Measurements from ENCODE around the gene SYT7. TPM values are rescaled to one million over a fixed set of nuclear protein-coding genes. Genes with fewer than 3 reads are reported as not detected.

SYT7 gene
- total and polyA plus RNA-seq, 10 donors: 0.14 to 5.3 (median 2.3) TPM

GRCh38 chr11:61477126-61477525 is 103.8 kb downstream of the SYT7 start:
- no peak for DNase-seq
- Histone ChIP-seq H3K9me3 (no peaks in the 10 kb centered on the region), H3K27me3 (replicated peaks in 1 of 7) (peaks cover 0 to 18% (median 3%) of the 10 kb centered on the region in 7 donors), H3K4me3 (no peak overlapping the region), H3K36me3 (peaks cover 0 to 17% (median 2%) of the 10 kb centered on the region in 6 donors), H3K4me1 (peaks cover 0 to 28% (median 14%) of the 10 kb centered on the region in 6 donors), H3K27ac (no peak overlapping the region)
- intact Hi-C loops (cut with DNase I; ENCODE audit: low total_unique reads): loop anchor here (5.0 to 10.0 kb wide), 2 partner anchors 40 to 158 kb away; no protein-coding TSS in a partner anchor
- TF ChIP-seq POLR2AphosphoS5 (IDR thresholded peaks at IDR 0.05) (no peak), POLR2A (IDR thresholded peaks at IDR 0.05) (no peak)
- TF ChIP-seq, protein P1, sequence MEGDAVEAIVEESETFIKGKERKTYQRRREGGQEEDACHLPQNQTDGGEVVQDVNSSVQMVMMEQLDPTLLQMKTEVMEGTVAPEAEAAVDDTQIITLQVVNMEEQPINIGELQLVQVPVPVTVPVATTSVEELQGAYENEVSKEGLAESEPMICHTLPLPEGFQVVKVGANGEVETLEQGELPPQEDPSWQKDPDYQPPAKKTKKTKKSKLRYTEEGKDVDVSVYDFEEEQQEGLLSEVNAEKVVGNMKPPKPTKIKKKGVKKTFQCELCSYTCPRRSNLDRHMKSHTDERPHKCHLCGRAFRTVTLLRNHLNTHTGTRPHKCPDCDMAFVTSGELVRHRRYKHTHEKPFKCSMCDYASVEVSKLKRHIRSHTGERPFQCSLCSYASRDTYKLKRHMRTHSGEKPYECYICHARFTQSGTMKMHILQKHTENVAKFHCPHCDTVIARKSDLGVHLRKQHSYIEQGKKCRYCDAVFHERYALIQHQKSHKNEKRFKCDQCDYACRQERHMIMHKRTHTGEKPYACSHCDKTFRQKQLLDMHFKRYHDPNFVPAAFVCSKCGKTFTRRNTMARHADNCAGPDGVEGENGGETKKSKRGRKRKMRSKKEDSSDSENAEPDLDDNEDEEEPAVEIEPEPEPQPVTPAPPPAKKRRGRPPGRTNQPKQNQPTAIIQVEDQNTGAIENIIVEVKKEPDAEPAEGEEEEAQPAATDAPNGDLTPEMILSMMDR (IDR thresholded peaks at IDR 0.05 in 8 of 11, conservative IDR thresholded peaks at IDR 0.05 in 3 of 11): no peak
- 59 to 77% (median 71%) methylated on average over 8 of the region's 8 CpGs for WGBS, 5 donors

GRCh38 chr11:61476371-61476770 is 104.5 kb downstream of the SYT7 start:
- TF ChIP-seq POLR2A (IDR thresholded peaks at IDR 0.05) (no peak), POLR2AphosphoS5 (IDR thresholded peaks at IDR 0.05) (no peak)
- DNase-seq: no peak
- Histone ChIP-seq H3K27ac (no peak overlapping the region), H3K36me3 (peaks cover 0 to 20% (median 2%) of the 10 kb centered on the region in 6 donors), H3K27me3 (replicated peaks in 1 of 7) (peaks cover 0 to 12% (median 0%) of the 10 kb centered on the region in 7 donors), H3K4me3 (no peak overlapping the region), H3K9me3 (no peaks in the 10 kb centered on the region), H3K4me1 (peaks cover 0 to 22% (median 12%) of the 10 kb centered on the region in 6 donors)
- intact Hi-C loops (cut with DNase I; ENCODE audit: low total_unique reads): loop anchor here (5.0 to 10.0 kb wide), 2 partner anchors 41 to 158 kb away; no protein-coding TSS in a partner anchor
- 89 to 100% (median 92%) methylated on average over 2 to 3 of the region's 3 CpGs for WGBS, 5 donors

- Histone ChIP-seq H3K27me3 (replicated peaks in 1 of 7) (peaks cover 0 to 12% (median 0%) of the 10 kb centered on the region in 7 donors), H3K36me3 (peaks cover 0 to 29% (median 9%) of the 10 kb centered on the region in 6 donors), H3K9me3 (no peaks in the 10 kb centered on the region), H3K4me3 (no peak overlapping the region), H3K4me1 (peaks cover 0 to 22% (median 9%) of the 10 kb centered on the region in 6 donors), H3K27ac (no peak overlapping the region)
- TF ChIP-seq POLR2AphosphoS5 (IDR thresholded peaks at IDR 0.05) (no peak), POLR2A (IDR thresholded peaks at IDR 0.05) (no peak)
- TF ChIP-seq, protein P1 (IDR thresholded peaks at IDR 0.05 in 8 of 11, conservative IDR thresholded peaks at IDR 0.05 in 3 of 11): no peak
- WGBS, 5 donors: 80 to 100% (median 97%) methylated on average over 1 of the region's 1 CpG
- no peak for DNase-seq
- intact Hi-C loops (cut with DNase I; ENCODE audit: low total_unique reads): loop anchor here (5.0 to 10.0 kb wide), 2 partner anchors 42 to 159 kb away; no protein-coding TSS in a partner anchor
These were observed 105.4 kb downstream of the SYT7 start for GRCh38 chr11:61475433-61475832.

DNA sequence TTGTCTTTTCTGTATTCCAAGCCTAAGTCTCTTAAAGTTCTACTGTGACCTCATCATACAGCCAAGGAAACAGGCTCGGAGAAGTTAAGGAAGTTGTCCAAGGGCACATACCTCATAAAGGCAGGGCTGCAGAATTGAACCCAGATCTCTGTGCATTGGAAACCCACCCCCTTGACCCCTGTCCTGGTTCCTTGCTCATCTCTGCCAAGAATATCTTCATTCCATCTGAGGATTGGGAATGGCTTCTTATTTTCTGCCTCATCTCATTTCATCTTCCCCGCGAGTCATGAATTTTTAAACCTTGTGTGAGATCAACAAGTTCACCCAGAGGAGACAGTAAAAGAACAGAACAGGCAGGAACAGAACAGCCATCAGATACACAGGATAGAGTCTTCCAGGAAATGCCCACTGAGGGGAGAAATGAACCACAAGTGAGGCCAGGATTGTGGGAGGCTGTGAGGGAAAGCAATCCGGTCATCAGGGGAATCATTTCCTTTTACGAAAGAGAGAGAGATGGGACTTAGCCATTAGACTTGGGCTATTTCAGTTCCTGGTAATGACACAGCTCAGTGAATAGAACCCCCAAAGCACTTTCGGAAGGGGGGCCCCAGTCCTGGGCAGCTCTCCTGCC is 106.7 kb downstream of the SYT7 start:
- WGBS, 5 donors: 79 to 89% (median 83%) methylated on average over 6 of the region's 6 CpGs
- Histone ChIP-seq H3K27ac (peak overlapping the region in 1 of 8 donors; percentile 17), H3K36me3 (peaks cover 0 to 40% (median 13%) of the 10 kb centered on the region in 6 donors), H3K4me1 (peaks cover 0 to 22% (median 9%) of the 10 kb centered on the region in 6 donors), H3K9me3 (no peaks in the 10 kb centered on the region), H3K4me3 (no peak overlapping the region), H3K27me3 (replicated peaks in 1 of 7) (peaks cover 0 to 12% (median 0%) of the 10 kb centered on the region in 7 donors)
- intact Hi-C loops (cut with DNase I; ENCODE audit: low total_unique reads): loop anchor here (10.0 kb wide), 1 partner anchor 161 kb away; no protein-coding TSS in a partner anchor
- DNase-seq: no peak
- no peak for TF ChIP-seq POLR2A (IDR thresholded peaks at IDR 0.05)
- no peak for TF ChIP-seq POLR2AphosphoS5 (IDR thresholded peaks at IDR 0.05)
- TF ChIP-seq, protein P1 (IDR thresholded peaks at IDR 0.05 in 8 of 11, conservative IDR thresholded peaks at IDR 0.05 in 3 of 11): no peak

Data from spleen (tissue), 11 donors.